Erythroblast (primary cell): ENCODE data around the gene CDK14.

Experiments used
- DNase-seq, 2 experiments: peaks; one replicate each; lab custom pipeline; 2025; lab: John Stamatoyannopoulos, UW
- GATA1 ChIP-seq: IDR thresholded peaks from 2 replicates; pipeline ENCODE4 v1.6.1; 2011; ENCODE audit warnings: low read depth, mild to moderate bottlenecking, control low read depth, low read length, moderate library complexity
- POLR2A ChIP-seq: IDR thresholded peaks from 2 replicates; pipeline ENCODE4 v1.6.1; 2011; ENCODE audit warnings: mild to moderate bottlenecking, low read length

CDK14 gene

DNA sequence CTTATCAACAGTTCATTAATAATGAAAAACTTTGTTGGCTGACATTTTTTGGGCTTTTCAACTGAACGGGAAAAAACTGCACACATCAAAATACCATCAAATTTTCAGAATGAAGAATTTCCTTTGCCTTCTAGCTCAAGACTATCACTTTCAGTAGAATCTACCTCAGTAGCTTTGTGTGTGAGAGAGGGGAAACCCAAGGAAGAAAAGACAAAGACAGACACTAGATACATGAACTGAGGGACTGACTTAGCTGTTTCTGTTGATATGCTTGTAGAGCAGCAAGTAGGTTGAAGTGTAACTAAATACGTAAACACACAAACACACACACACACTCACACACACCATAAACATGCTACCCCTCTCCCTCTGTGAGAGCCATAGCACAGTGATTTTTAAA, 257.1 kb downstream of the CDK14 start:
- no peak for DNase-seq
- TF ChIP-seq POLR2A (no peak), GATA1 (no peak)

DNA sequence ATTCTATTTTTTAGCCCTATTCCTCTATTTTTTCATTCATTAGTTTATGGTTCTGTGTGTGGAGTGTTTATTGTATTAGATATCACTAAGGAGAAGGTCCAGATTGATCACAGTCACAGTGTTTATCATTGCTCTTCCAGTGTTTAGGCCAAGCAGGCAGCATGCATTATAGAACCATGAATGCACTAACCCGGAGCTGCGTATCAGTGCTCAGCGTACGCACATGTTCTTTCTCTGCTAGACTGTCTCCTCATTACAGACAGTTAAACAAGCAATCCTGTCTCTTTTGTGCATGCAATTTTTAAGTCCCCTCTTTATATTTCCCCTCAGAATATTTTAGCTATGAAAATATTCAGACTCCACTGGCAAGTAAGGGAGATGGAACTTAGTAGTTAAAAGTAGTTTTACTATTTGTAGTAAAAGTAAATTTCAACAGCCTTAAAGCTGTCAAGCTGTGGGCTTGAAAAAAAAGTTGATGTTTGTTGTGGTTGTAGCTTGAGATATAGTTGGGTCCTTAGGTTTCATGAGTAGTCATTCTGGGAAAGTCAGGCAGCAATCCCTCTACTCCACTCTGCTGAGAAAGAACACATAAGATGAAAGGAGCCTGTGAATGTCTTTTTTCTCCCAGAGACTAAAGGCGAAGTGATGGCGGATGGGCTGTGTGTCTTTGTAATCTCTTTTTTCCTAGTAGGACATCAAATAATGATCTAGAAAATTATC, 260.4 kb downstream of the CDK14 start:
- no peak for DNase-seq
- TF ChIP-seq GATA1 (no peak), POLR2A (no peak)

DNA sequence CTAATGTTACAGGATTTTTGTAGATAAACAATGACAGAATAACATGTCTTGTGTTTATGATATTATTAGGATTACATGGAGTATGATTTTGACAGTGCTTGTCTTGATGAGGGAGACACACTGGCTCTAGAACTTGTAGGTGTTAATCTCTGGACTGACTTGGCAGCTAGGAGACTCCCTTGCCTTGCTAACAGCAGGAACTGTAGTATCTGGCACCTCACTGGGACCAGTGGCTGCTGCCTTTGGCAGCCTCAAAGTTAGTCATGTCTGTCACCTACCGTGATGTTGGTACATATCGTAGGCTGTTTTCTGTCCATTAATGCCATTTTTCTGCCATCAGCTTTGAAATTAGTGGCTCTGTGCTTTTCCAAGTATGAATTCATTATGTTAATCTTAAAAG, 261.5 kb downstream of the CDK14 start:
- TF ChIP-seq GATA1 (no peak), POLR2A (no peak)
- no peak for DNase-seq

DNA sequence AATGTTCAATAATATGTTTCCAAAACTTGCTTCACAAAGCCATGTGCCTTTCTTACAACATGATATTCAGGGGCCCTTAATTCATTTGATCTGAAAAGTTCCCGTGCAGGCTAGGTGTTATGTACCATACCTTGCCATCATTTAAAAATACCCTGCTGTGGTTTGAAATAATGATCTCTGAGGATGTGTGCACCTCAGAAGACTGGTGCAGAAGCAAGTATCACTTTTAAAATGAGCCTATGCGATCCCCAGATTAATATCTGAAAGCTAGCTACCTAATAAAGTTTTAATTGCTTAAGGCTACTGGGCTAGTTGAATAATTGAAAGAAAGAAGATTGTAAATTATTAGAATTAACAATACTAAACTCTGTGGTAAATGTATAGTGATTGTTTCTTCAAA, 262.4 kb downstream of the CDK14 start:
- no peak for DNase-seq
- TF ChIP-seq GATA1 (no peak), POLR2A (no peak)

DNA sequence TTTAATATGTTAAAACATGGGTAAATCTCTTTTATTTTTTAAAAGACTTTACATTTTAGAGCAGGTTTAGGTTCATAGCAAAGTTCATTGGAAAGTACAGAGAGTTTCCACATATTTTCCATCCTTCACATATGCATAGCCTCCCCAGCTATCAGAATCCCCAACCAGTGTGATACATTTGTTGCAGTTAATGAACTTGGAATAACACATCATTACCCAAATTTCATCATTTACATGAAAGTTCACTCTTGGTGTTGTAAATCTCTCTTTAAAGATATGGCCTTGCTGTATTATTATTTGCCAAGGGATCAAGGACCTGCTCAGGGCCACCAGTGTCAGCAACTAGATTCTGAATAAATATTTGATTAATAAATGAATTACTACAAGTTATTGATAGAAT, 263.4 kb downstream of the CDK14 start:
- TF ChIP-seq POLR2A: no peak
- no peak for TF ChIP-seq GATA1
- no peak for DNase-seq

DNA sequence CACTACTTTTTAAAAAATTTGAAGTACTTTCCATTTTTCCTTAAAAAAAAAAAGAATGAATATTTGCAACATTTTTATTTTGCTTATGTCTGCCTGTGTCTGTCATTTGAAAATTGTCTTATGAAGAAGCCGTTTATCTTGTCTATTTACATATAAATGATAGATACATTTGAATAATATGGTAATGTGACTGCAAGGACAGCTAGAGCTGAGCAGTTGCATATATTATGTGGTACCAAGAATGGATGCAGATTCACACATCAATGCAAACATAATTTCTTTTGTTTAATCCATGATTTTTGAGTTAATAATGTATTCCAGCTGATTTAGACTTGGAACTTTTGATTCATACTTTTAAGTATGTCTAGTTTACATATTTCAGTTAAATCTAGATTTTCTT, 268.0 kb downstream of the CDK14 start:
- TF ChIP-seq POLR2A (no peak), GATA1 (no peak)
- no peak for DNase-seq

DNA sequence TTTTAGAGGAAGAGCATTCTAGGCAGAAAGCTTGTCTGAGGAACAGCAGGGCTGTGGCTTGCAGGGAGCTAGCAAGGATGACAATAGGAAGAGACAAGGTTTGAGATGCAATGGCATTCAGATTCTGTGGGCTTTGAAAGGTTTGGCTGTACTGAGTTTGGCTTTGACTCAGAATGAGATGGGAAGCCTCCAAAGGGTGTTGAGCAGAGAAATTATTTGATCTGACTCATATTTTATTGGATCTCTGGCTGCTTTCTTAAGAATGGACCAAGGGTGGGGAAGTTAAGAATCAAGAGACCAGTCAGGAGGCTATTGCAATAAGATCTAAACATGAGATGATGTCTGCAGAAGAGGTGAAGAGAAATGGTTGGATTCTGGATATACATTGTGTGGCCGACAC, 273.2 kb downstream of the CDK14 start:
- no peak for DNase-seq

DNA sequence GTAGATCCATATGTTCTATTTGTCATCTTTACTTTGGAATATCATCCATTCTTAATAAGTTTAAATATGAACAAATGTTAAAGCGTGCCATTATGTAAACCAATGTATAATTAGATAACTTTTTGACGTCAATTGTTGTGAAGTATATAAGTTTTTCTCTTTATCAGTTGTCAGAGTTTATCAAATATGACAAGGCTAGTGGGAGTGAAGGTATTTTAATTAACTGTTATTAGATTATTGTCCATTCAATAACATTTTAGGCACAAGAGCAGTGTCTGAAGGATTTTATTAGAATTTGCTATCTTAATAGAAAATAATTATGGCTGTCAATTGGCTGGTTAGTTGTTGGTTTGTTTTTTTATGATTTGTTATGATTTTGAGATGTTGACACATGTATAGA, 280.6 kb downstream of the CDK14 start:
- no peak for DNase-seq

More for the DNA sequence above, 273.2 kb downstream of the CDK14 start:
- no peak for TF ChIP-seq POLR2A
- TF ChIP-seq GATA1: no peak

DNA sequence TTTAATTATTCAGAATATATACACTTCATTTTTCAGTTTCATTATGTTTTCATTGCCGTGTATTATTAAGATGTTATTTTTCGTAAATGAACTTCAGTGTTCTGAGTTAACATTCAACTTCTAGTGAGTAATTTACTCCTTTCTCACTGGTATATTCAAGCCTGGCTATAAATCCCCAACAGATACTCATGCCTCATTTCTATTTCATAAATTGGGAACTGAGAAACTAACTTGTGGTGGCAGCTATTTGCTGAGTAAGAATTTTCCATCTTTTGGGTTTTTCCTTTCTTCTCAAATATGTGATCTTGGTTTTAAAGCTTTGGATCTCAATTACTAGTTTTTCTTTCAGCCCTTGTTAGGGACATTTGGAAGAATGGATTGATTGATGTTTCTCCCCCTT, 281.1 kb downstream of the CDK14 start:
- TF ChIP-seq GATA1: no peak
- TF ChIP-seq POLR2A: no peak
- DNase-seq: no peak

More for the DNA sequence above, 280.6 kb downstream of the CDK14 start:
- TF ChIP-seq GATA1 (no peak), POLR2A (no peak)

DNA sequence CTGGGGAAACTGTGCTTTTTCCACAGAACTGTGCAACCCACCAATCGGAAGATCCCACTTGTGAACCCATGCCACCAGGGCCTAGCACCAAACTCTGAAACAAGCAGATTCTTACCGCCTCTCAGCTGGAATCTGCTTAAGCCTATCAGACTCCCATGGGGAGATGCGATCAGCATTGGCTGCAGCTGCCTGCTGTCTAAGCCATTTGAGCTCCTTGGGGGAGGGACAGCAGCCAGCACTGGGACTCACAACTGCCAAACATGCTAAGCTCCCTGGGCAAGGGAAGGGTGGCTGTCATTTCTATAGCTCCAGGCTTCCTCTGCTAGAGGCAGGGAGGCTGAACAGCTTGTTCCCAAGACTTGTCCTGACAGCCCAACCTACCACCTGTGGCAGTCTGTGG, 283.8 kb downstream of the CDK14 start:
- no peak for TF ChIP-seq GATA1
- no peak for TF ChIP-seq POLR2A

DNA sequence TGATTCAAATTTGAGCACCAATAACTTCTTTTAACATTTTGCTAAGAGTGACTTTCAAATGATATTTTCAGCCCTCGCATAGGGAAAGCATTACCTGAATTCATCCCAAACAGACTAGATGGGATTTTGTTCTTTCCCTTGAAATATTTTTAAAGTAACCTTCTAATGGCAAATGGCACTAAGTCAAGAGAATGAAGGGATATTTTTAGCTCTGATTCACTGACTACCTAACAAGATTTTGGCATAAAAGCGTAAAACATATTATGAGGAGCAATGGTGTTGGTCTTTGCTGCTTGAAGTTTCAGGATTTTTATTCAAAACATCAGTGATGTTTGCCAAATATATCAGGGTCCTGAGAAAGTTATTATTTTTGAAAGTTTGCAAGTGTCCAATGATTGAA, 290.3 kb downstream of the CDK14 start:
- no peak for TF ChIP-seq POLR2A
- no peak for TF ChIP-seq GATA1
- DNase-seq: no peak

More for the DNA sequence above, 283.8 kb downstream of the CDK14 start:
- DNase-seq: no peak

DNA sequence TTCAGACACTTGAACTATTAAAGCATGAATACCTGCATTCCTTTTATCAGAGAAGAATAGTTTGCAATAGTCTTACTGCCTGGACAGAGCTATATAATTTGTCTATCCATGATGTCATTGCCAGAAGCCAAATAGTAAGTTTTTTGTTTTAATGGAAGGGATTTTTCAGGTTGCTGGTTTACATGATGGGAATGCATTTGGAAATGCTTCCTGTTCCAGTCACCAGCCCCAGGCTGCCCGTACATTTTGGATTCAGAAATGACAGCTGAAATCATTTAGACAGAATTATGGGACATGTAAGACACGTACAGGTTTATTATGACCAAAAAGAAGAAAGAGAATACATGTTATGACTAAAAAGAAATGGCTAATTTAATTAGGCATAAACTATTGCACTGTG, 293.1 kb downstream of the CDK14 start:
- TF ChIP-seq GATA1 (no peak), POLR2A (no peak)
- DNase-seq: no peak

DNA sequence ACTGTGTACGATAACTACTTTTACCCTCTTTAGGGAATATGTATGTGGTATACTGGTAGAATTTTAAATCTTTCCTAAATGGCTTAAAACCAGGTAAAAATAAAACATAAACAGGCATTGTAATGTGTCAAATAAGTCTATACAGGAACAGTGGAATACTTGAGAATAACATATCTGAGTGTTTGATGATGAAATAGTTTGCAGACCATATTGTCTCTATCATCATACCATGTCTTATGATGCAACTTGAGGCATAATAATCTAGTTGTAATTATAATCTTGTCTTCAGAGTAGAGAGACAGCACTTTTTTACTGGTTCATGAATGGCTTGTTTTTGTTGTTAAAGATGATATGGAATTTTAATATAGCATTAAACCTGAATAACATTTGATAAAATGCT, 293.5 kb downstream of the CDK14 start:
- no peak for TF ChIP-seq GATA1
- TF ChIP-seq POLR2A: no peak
- DNase-seq: no peak

DNA sequence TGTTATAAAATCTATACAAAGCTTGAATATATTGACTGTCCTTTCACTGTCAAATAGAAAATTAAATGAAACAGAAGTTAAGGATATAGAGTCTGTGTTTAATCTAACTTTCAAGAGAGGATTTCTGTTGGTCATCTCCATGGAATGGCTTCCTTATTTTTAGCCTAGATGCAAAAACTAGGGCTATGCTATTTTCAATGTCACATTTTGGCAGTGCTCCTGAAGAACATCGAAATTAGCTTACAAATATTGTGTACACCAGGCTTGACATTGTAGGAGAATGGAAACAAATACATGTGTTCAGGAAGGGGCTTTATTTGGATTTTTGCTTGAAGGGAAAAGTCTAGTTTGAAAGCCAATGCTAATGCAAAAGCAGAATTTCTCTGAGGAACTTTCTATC, 295.4 kb downstream of the CDK14 start:
- DNase-seq: no peak
- no peak for TF ChIP-seq POLR2A
- TF ChIP-seq GATA1: no peak

DNA sequence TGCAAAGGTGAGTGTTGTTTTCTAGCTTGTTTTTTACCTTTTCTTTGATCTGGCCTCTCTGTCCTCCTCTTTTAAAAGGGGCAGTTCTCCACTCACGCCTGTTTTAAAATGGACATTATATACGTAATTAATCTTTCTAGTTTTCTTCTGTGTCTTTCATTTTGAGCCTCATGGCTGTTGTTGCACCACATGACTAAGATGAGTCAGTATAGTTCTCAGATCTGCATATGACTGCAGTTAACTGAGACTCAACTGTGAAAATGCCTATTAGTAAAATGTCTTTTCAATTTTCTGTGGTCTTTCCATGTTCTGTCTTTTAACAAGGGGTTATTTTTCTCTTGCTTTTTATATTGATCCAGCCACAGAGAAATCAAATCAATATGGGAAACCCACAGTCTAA, 296.1 kb downstream of the CDK14 start:
- DNase-seq: no peak
- TF ChIP-seq POLR2A: no peak
- TF ChIP-seq GATA1: no peak
